ENCODE results near the gene CROCC2. TPM values are rescaled to one million over a fixed set of nuclear protein-coding genes. Genes with fewer than 3 reads are reported as not detected.

Gene CROCC2
- polyA plus RNA-seq, 1 experiment = not detected

GRCh38 chr2:241020629-241021190 is 114.6 kb downstream of the CROCC2 start:
- Histone ChIP-seq H3K4me3 (ENCODE audit: low read depth, low read length) (no peak overlapping the region), H3K36me3 (ENCODE audit: control insufficient read depth, insufficient read depth, low read length) (no peaks in the 10 kb centered on the region), H3K27me3 (ENCODE audit: control insufficient read depth, insufficient read depth, low read length) (no peaks in the 10 kb centered on the region)
- ChIA-PET POLR2A (no interaction called here), CTCF (interaction anchor here (0.8 to 1.0 kb wide), 2 partner anchors 11 to 18 kb away, joined by 3 to 5 read pairs; no protein-coding TSS in a partner anchor)
- no peak for DNase-seq (ENCODE audit: low read depth)
- no peak for TF ChIP-seq CTCF (IDR thresholded peaks at IDR 0.05; ENCODE audit: insufficient read depth, low read depth, low read length)

- H3K36me3 ChIP-seq (ENCODE audit: control insufficient read depth, insufficient read depth, low read length) = no peaks in the 10 kb centered on the region
- no peak for TF ChIP-seq CTCF (IDR thresholded peaks at IDR 0.05; ENCODE audit: insufficient read depth, low read depth, low read length)
- ChIA-PET POLR2A (no interaction called here), CTCF (no interaction called here)
- H3K4me3 ChIP-seq (ENCODE audit: low read depth, low read length) = no peak overlapping the region
- H3K27me3 ChIP-seq (ENCODE audit: control insufficient read depth, insufficient read depth, low read length) = no peaks in the 10 kb centered on the region
- DNase-seq (ENCODE audit: low read depth) = no peak
Observed at GRCh38 chr2:241025639-241026038, 119.5 kb downstream of the CROCC2 start.

GRCh38 chr2:241029599-241030332 is 123.6 kb downstream of the CROCC2 start:
- no peak for TF ChIP-seq CTCF (IDR thresholded peaks at IDR 0.05; ENCODE audit: insufficient read depth, low read depth, low read length)

GRCh38 chr2:241030333-241030680 is 124.2 kb downstream of the CROCC2 start:
- no peak for DNase-seq (ENCODE audit: low read depth)
- Histone ChIP-seq H3K4me3 (ENCODE audit: low read depth, low read length) (no peak overlapping the region), H3K27me3 (ENCODE audit: control insufficient read depth, insufficient read depth, low read length) (no peaks in the 10 kb centered on the region), H3K36me3 (ENCODE audit: control insufficient read depth, insufficient read depth, low read length) (0 out of 2 replicates have a peak, but pooled peaks cover 1% of the 10 kb centered on the region)
- ChIA-PET CTCF (interaction anchor here (0.6 to 1.2 kb wide), 2 partner anchors 11 to 14 kb away, joined by 3 read pairs; no protein-coding TSS in a partner anchor), POLR2A (interaction anchor here (0.6 kb wide), 1 partner anchor 29 kb away, joined by 7 read pairs; no protein-coding TSS in a partner anchor)
- TF ChIP-seq CTCF (IDR thresholded peaks at IDR 0.05; ENCODE audit: insufficient read depth, low read depth, low read length) = no peak

More at GRCh38 chr2:241029599-241030332, 123.6 kb downstream of the CROCC2 start:
- ChIA-PET CTCF (interaction anchor here (1.2 kb wide), 1 partner anchor 11 kb away, joined by 3 read pairs; no protein-coding TSS in a partner anchor), POLR2A (interaction anchor here (0.6 kb wide), 1 partner anchor 30 kb away, joined by 7 read pairs; no protein-coding TSS in a partner anchor)
- H3K36me3 ChIP-seq (ENCODE audit: control insufficient read depth, insufficient read depth, low read length) = 0 out of 2 replicates have a peak, but pooled peaks cover 1% of the 10 kb centered on the region
- no peak overlapping the region for H3K4me3 ChIP-seq (ENCODE audit: low read depth, low read length)
- DNase-seq (ENCODE audit: low read depth) = no peak
- H3K27me3 ChIP-seq (ENCODE audit: control insufficient read depth, insufficient read depth, low read length) = no peaks in the 10 kb centered on the region

- ChIA-PET POLR2A (no interaction called here), CTCF (interaction anchor here (0.6 kb wide), 1 partner anchor 13 kb away, joined by 3 read pairs; no protein-coding TSS in a partner anchor)
- no peak for TF ChIP-seq CTCF (IDR thresholded peaks at IDR 0.05; ENCODE audit: insufficient read depth, low read depth, low read length)
- H3K36me3 ChIP-seq (ENCODE audit: control insufficient read depth, insufficient read depth, low read length) = 0 out of 2 replicates have a peak, but pooled peaks cover 1% of the 10 kb centered on the region
- H3K4me3 ChIP-seq (ENCODE audit: low read depth, low read length) = no peak overlapping the region
- H3K27me3 ChIP-seq (ENCODE audit: control insufficient read depth, insufficient read depth, low read length) = no peaks in the 10 kb centered on the region
- DNase-seq (ENCODE audit: low read depth) = no peak
Observed at GRCh38 chr2:241030883-241031282, 124.7 kb downstream of the CROCC2 start.
